Measurements from ENCODE around the gene MFSD12.

- TF ChIP-seq EZH2 (optimal IDR thresholded peaks at IDR 0.05; ENCODE audit: low read depth, low read length) (no peak), CTCF (IDR thresholded peaks at IDR 0.05; ENCODE audit: low read length) (no peak)
Measured at GRCh38 chr19:3538965-3539755, 18.2 kb downstream of the MFSD12 start, which contains the start of gene TEKTIP1.

Measured in MM.1S (cell line).